ENCODE results near the gene DDR1.
"Not testable (repeated sequence)": the region's sequence is repeated elsewhere in the genome, so short reads cannot be mapped to it uniquely, and the experiment has no call there.

The DDR1 gene

DNA sequence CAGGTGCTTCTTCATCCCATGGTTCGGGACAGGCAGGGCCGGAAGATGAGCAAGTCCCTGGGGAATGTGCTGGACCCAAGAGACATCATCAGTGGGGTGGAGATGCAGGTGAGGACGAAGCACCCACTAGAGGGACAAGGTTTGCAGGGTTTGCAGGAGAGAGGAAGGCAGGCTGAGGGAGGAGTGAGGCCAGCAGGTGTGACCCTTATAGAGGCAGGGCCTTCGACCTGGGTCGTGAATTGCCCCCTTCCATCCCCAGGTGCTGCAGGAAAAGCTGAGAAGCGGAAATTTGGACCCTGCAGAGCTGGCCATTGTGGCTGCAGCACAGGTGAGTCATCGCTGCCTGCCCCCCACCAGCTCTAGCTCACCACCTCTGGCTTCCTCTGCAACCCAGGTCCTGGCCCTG is 38.1 kb downstream of the DDR1 start:
- DNase-seq: no peak

DNA sequence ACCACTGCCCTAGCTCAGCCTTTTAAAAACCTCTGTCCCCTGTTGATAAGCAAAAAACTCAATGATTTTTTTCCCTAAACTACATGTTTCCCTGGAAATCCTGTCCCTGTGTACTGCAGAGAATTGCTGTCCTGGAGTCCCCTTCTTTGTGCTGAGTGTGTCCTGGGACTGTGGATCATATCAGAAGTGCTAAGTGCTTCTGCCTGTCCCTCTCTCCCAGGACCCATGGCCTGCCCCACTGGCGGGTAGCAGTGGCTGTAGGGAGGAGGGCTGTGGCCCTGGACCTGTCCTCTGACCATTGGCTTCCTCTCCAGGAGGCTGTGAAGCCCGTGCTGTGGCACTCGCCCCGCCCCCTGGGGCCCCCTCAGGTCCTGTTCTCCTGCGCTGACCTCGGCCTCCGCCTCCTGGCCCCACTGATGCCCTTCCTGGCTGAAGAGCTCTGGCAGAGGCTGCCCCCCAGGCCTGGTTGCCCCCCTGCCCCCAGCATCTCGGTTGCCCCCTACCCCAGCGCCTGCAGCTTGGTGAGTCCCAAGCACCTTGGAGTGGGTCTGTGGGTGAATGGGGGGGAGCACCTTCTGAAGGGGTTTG is 39.8 kb downstream of the DDR1 start:
- not testable (repeated sequence) for DNase-seq

DNA sequence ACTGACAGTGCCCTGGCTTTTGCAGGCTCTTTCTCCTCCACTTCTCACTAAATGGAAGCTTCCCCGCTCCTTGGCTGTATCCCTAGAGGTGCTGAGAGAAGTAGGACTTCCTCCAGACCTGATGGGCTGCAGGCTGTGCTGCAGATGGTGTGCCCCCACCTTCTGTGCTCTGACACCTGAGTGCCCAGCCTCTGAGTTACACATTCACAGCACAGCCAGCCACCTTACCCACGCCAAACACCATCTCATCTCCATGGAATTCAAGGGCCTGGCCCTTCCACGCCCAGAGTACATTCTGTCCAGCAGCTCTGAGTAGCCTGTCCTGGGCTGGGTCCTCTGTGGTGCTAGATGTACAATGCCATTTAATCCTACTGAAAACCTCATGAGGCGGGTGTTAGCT is 42.3 kb downstream of the DDR1 start:
- DNase-seq: no peak

DNA sequence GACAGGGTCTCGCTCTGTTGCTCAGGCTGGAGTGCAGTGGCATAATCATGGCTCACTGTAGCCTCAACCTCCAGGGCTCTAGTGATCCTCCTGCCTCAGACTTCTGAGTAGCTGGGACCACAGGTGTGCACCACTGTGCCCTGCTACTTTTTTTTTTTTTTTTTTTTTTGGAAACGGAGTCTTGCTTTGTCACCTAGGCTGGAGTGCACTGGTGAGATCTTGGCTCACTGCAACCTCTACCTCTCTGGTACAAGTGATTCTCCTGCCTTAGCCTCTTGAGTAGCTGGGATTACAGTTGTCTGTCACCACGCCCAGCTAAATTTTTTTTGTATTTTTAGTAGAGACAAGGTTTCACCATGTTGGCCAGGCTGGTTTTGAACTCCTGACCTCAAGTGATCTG is 42.8 kb downstream of the DDR1 start:
- DNase-seq: not testable (repeated sequence)

DNA sequence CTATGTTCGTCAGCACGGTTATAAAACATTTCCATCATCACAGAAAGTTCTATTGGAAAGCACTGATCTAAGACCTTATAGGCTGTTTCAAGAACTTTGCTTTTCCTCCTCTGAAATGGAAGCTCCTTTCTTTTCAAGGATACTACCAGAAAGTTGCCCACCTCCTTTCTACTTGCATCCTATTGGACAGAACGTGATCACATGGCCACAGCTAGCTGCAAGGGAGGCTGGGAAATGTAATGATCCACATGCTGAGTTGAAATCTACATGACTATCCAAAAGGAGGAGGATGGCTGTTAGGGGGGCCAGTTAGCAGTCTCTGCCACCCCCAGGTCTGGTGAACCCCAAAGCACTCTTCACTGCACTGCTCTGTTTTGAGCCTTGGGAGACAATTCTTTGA is 44.4 kb downstream of the DDR1 start:
- DNase-seq: no peak

DNA sequence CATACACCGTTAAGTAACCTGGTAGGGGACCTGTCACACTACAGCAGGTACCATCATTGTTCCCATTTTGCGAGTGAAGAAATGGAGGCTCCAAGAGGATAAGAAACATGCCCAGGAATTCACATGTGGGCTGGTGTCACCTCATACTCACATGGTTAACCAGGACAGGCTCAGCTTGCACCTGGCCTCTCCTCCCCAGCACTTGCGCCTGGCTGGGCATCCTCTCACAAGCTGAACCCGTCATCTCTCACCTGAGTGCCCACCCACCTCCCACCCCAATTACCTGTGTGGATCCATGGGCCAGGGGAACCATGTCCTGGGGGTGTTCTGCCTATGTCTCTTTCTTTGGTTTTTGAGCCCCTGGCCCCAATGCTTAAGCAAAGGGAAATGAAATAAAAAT is 46.2 kb downstream of the DDR1 start:
- DNase-seq: no peak

DNA sequence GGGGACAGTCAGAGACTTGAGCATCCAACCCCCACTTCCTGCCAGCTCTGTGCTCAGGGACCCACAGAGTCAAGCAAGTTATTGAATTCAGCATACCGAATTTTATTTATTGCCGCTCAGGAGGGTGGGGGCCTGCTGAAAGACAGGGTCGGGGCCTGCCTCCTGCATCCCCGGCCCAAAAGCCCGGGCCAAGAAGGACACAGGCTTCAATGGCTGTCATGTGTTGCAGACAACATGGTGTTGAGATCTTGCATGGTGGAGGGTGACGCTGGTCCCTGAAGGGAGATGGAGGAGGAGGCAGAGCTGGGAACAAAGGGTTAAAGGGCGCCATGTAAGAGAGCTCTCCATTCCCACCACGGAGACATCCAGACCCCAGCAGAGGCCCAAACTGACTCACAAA is 47.0 kb downstream of the DDR1 start:
- DNase-seq: no peak

DNA sequence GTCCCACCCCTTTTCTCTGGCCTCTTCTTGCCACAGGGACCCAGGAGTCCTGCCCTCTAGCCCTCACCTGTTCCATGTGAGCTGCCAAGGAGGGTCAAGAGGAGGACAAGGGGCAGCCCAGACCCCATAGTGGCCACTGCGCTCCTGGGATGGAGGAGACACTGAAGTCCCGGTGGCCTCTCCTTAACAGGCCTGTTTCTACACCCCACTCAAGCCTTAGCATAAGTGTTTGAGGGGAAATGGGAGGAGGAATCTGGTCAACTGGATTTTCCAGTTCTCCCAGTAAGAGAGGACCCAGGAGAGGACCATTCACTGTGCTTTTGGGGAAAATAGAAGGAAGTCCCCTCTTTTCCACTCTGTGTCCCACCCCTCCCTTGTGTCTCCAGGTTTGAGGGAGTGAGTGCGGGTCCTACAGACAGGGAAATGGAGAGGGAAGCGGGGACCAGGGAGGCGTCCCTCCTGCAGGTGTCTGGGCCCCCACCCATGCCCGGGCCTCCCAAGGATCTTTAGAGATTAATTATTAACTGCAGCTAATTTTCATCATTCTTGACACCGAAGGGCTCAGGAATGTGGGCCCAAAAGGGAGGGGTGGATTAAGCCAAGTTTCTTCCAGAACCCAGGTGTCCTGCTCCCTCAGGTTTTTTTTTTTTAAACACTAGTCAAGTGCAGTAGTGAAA is 47.8 kb downstream of the DDR1 start, which contains the start of gene SFTA2:
TSS of gene SFTA2 (minus strand) at position 202 of the 677 bp plus-strand sequence. CDS start at position 128, 74 bp downstream.
- DNase-seq: no peak

DNA sequence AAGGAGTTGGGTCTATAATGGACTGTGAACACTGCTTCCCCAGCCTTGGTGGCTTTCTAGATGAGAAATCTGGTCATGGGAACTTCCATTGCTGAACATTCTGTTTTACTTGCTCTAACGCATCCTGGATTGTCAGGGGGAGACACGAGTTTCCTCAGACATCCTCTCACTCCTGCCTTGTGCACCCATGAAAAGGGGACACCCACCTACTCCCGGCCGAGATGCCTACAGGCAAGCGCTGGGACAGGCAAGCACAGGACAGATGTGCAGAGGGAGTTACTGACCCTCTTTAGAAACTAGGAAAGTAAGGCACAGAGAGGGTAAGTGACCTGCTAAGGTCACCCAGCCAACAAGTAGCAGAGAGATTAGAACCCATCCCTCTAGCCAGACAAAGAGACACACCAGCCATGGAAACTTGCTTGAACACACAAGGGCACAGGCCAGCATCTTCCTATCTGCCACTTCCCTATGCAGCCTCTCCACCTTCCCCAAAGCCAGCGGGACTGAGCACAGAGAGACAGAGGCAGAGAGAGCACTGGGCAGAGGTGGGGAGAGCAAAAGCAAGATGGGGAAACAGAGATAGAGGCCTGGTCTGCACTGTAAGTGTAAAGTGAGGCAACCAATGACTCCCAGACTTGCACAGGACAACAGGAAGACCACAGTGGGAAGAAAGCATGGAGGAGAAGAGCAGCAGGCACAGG is 48.5 kb downstream of the DDR1 start:
- no peak for DNase-seq

DNA sequence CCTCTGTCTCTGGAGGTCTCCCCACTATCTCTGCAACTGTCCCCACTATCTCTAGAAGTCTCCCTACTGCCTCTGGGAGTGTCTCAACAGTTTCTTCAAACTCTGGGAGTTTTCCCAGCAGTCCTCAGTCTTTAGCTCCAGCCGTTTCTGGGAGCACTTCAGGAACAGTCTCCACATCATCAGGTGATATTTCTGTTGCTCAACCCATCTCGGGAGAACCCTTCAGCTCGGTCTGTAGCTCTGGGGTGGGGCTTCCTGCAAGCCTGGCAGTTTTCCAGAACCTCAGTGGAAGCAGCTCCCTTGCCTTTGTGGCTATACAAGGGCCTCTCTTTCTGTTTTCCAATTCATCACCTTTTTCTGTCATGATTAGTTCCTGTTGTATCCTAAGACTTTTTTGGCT is 50.7 kb downstream of the DDR1 start:
- DNase-seq: no peak

DNA sequence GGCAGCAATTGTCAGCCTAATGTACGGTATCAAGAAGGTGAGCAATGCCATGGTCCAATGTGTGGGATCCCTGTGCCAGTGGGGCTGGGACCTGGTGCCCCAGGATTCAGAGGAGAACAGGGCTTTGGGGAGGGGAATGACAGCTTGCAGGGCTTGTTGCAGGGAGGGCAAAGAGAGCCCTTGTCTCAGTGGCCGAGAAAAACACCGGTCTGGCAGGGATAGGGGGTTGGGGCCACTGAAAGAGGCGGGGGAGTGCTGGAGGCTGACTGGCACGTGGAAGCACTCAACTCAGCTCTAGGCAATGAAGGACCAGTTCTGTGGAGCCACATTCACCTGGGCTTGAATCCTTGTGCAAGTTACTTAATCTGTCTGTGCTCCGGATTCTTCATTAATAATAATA is 52.9 kb downstream of the DDR1 start:
- no peak for DNase-seq

DNA sequence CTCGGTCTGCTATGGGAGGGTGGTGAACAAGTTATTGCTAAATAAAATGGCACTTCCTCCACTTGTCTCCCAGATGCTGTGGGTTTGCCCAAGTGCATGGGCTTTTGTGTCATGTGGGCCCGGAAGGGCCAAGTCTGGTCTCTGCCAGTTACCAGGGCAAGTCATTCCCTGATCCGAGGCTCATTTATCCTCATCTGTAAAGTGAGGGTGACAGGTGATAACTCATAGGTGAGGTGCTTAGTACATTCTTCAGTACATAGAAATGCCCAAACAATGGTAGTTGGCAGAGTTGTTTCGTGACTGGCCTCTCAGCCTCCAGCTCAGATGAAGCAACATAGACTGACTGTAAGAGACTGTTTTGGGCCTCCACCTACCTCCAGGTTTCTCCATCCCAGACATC is 54.4 kb downstream of the DDR1 start:
- DNase-seq: no peak

DNA sequence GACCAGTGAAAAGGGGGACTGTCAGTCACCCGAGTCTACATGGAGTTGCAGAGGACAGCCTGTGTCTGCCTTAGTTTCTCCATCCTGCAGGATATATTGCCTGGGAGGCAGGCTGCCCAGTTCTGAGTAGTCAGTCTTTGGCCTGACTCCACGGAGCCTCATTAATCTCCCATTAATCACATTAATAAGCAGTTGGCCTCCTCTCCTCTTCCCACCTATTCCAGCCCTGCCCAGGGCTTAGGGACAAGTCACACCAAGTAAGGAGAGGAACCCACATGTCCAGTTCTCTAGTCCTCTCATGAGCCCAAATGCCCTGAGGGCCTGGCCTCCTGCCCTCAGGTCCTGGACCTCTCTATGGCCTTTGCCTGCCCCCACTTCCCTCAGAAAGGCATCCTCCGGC is 55.2 kb downstream of the DDR1 start:
- DNase-seq: no peak

DNA sequence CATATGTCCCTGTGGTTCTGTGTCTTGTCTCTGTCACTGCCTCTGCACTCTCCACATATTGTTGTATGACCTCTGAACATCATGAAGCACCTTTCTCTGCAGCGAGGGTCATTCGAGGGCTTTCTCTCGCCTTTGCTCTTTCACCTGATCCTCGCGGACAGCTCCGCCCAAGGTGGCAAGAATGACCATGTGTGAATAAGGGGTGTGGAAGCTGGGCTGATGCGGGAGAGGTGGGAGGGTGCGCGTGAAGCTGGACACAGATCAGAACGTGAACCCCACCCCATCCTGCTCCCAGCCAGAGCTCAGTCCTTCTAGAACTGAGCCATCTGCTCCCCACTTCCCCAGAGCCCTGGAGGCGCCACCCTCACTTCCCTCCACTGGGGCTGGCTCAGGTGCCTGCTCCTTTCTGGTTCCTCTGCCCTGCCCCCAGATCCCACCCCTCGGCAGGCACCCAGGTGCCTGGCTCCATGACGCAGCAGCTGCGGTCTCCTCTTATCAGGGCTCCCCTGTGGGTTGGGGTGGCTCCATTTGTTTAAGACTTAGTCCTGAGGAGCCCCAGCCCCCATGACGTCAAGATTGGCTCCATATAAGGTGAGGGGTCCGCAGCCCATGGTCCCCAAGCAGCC is 56.2 kb downstream of the DDR1 start, which contains the start of gene MUCL3:
TSS of gene MUCL3 (plus strand) at position 613 of the 626 bp plus-strand sequence. CDS start 27 bp downstream, outside the sequence.
- no peak for DNase-seq

DNA sequence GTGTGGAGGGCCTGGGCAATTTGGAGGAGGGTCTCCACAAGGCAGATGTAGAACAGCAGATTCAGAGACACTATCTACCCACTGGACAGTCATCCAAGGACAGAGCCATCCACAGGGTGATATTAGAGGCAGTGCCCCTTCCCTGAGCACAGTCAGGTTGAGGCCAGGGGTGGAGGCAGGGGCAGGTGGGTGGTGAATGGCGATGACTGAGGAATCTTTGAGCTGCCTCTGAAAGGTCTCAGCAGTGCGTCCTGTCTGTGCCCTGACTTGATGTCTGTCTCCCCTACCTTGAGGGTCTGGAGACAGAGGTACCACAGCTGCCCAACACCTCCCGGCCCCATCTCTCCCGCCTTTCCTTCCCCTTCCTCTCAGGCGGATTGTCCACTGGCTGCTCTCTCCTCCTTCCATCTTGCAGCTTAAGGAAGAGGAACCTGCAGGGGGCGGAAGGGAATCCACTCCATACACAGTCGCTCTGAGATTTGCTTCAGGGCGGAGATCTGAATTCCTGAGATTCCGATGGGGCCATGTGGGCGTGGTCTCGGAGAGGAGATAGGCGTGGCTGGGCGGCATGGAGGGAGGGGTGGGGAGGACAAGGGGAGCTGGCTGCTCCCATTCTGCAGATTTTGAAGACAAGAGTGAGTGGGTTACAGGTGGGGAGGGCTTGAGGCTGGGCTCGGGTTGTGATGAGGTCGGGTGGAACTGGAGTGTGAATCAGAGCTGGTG is 58.2 kb downstream of the DDR1 start:
- DNase-seq: no peak

DNA sequence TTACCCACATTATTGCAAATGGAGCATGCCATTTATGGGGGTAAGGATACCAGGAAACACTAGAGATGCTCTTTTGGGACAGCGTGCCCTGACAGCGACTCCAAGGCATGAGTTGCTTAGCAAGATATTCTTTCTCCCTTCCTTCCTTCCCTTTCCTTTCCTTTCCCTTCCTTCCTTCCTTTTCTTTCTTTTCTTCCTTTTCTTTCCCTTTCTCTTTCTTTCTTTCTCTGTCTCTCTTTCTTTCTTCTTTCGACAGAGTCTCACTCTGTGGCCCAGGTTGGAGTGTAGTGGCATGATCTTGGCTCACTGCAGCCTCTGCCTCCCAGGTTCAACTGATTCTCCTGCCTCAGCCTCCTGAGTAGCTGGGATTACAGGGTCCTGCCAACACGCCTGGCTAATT is 59.7 kb downstream of the DDR1 start:
- DNase-seq: no peak

DNA sequence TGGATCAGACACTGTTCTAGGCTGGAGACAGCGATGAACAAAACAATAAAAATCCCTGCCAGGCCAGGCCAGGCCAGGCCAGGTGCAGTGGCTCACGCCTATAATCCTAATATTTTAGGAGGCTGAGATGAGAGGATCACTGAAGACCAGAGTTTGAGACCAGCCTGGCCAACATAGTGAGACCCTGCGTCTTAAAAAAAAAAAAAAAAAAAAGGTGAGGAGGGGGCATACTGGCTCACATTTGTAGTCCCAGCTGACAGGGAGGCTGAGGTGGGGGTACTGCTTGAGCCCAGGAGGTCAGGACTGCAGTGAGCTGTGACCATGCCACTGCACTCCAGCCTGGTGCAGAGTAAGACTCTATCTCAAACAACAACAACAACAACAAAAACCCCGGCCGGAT is 61.0 kb downstream of the DDR1 start:
- DNase-seq: no peak

DNA sequence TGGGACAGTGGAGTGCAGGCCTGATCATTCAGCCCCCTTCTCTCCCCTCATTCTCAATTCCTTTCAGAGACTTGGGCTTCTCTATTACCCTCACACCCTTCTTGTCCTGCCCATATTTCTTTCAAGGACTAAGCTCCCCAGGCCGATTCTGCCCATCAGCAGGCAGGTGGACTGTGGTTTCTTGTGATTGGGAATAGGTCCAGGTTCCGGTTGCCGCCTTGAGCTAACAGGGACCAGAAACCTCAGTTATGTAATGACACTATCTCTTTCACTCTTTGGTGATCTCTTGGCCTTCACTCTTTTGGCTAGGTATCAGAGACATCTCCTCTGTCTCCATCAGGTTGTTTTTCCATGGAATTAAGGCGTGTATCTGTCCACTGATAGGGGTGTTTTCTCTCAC is 62.9 kb downstream of the DDR1 start:
- DNase-seq: no peak

DNA sequence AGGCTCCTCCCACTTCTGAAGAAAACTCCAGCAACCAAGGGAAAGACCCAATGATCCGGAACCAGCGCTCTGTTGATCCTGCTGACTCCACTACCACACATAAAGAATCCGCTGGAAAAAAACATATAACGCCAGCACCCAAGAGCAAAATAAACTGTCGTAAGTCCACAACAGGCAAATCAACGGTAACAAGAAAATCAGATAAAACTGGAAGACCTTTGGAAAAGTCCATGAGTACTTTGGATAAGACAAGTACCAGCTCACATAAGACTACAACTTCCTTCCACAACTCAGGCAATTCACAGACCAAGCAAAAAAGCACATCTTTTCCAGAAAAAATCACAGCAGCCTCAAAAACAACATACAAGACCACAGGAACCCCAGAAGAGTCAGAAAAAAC is 64.5 kb downstream of the DDR1 start:
- no peak for DNase-seq

All from GF-D8 (cell line).